DMS 273 (cell line): ENCODE results near the gene ALKBH2.
A peak's percentile ranks its signal among the peaks of the same experiment; 100 is the strongest.

ENCODE experiments used
- DNase-seq: peaks from one replicate; lab custom pipeline; 2025; ENCODE audit not compliant: unreplicated experiment; lab: John Stamatoyannopoulos, UW

The ALKBH2 gene

GRCh38 chr12:109093022-109093918, at the start of gene ALKBH2:
TSS of gene ALKBH2 (minus strand) at chr12:109093472. CDS start at chr12:109092786, 686 bp downstream.
- DNase-seq, result peak; percentile 94

GRCh38 chr12:109140560-109140959, 47.3 kb upstream of the ALKBH2 start:
- no peak for DNase-seq

GRCh38 chr12:109139791-109140190, 46.5 kb upstream of the ALKBH2 start:
- DNase-seq, result no peak

GRCh38 chr12:109139360-109139759, 46.1 kb upstream of the ALKBH2 start:
- DNase-seq, result no peak

GRCh38 chr12:109137055-109137454, 43.8 kb upstream of the ALKBH2 start:
- DNase-seq, result no peak

- no peak for DNase-seq
These were observed 41.1 kb upstream of the ALKBH2 start for GRCh38 chr12:109134186-109134917.

- DNase-seq, result peak; percentile 46
These were observed 38.1 kb upstream of the ALKBH2 start for GRCh38 chr12:109131154-109132050.

- peak; percentile 40 for DNase-seq
These were observed 37.3 kb upstream of the ALKBH2 start for GRCh38 chr12:109130297-109131153.

- DNase-seq, result no peak
These were observed 34.4 kb upstream of the ALKBH2 start for GRCh38 chr12:109127533-109128242.

- DNase-seq, result no peak
These were observed 33.5 kb upstream of the ALKBH2 start for GRCh38 chr12:109126784-109127183.

GRCh38 chr12:109125791-109126190, 32.5 kb upstream of the ALKBH2 start:
- no peak for DNase-seq

GRCh38 chr12:109124878-109125648, 31.8 kb upstream of the ALKBH2 start:
- DNase-seq, result no peak

GRCh38 chr12:109121346-109121880, 28.1 kb upstream of the ALKBH2 start:
- no peak for DNase-seq

- DNase-seq, result no peak
These were observed 27.3 kb upstream of the ALKBH2 start for GRCh38 chr12:109120557-109120956.

- no peak for DNase-seq
These were observed 26.8 kb upstream of the ALKBH2 start for GRCh38 chr12:109120095-109120494.

- DNase-seq, result no peak
These were observed 23.3 kb upstream of the ALKBH2 start for GRCh38 chr12:109116611-109116949.

- DNase-seq, result no peak
These were observed 22.7 kb upstream of the ALKBH2 start, which contains the start of gene ACACB for GRCh38 chr12:109115758-109116610. TSS of gene ACACB (plus strand) at chr12:109116587. CDS start at chr12:109139406, 22,819 bp downstream.

- no peak for DNase-seq
These were observed 22.1 kb upstream of the ALKBH2 start for GRCh38 chr12:109115404-109115757.
